ENCODE results near the gene DPYD. TPM values are rescaled to one million over a fixed set of nuclear protein-coding genes. Genes with fewer than 3 reads are reported as not detected.

DPYD gene
- total RNA-seq, 1 donor from 2014 or later, result 8.1 TPM

DNA sequence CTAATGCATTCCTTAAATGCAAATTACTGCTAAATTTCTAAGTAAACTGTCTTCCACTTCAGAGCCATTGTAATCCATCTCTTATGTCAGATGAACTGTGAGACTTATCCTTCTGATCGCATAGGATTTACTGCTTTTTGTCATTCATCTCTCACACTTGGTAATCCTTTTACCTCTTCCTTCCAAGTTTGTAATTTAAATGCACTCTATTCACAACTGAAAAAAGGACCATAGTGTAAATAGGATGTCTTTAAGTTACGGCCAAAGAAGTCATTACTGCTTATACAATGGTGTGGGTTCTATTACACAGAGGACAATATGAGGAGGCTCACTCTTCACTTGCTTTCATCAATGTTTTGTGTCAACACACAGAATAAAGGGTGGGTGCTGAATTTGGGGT, 806.0 kb downstream of the DPYD start:
- no peak for TF ChIP-seq CTCF (IDR thresholded peaks at IDR 0.05; ENCODE audit: unreplicated experiment)
- Mint-ChIP-seq H3K36me3 (ENCODE audit: insufficient read depth) (no peaks in the 10 kb centered on the region), H3K9me3 (ENCODE audit: low read depth) (no peaks in the 10 kb centered on the region), H3K27ac (no peak overlapping the region), H3K4me3 (ENCODE audit: low read depth) (no peak overlapping the region), H3K4me1 (ENCODE audit: low read depth) (no peaks in the 10 kb centered on the region), H3K27me3 (no peaks in the 10 kb centered on the region)
- DNase-seq (ENCODE audit: low spot score, unreplicated experiment), result no peak

DNA sequence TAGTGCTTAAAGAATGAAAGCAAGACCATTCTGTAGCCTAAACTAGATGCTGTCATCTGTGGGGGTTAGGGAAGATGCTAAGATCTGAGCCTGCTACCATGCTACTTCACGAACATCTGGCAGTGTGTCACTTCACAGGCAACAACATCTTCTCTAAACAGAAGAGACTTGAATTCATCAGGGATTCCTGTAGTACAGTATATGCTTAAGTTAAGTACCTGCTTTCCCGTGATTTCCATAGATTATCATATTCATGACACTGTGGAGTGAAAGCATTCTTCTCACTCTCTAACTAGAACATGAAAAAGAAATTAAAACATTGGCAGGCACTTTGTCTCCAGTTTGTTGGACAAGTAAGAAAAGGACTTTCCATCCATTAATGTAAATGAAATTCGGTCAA, 808.4 kb downstream of the DPYD start:
- Mint-ChIP-seq H3K36me3 (ENCODE audit: insufficient read depth) (no peaks in the 10 kb centered on the region), H3K4me3 (ENCODE audit: low read depth) (no peak overlapping the region), H3K9me3 (ENCODE audit: low read depth) (no peaks in the 10 kb centered on the region), H3K27ac (no peak overlapping the region), H3K27me3 (no peaks in the 10 kb centered on the region), H3K4me1 (ENCODE audit: low read depth) (no peaks in the 10 kb centered on the region)
- no peak for TF ChIP-seq CTCF (IDR thresholded peaks at IDR 0.05; ENCODE audit: unreplicated experiment)
- no peak for DNase-seq (ENCODE audit: low spot score, unreplicated experiment)

- TF ChIP-seq CTCF (IDR thresholded peaks at IDR 0.05; ENCODE audit: unreplicated experiment), result no peak
- Mint-ChIP-seq H3K36me3 (ENCODE audit: insufficient read depth) (no peaks in the 10 kb centered on the region), H3K27ac (no peak overlapping the region), H3K4me3 (ENCODE audit: low read depth) (no peak overlapping the region), H3K4me1 (ENCODE audit: low read depth) (no peaks in the 10 kb centered on the region), H3K9me3 (ENCODE audit: low read depth) (no peaks in the 10 kb centered on the region), H3K27me3 (no peaks in the 10 kb centered on the region)
- DNase-seq (ENCODE audit: low spot score, unreplicated experiment), result no peak
Measured at GRCh38 chr1:97108179-97108578, 812.7 kb downstream of the DPYD start.

GRCh38 chr1:97105531-97105930, 815.3 kb downstream of the DPYD start:
- Mint-ChIP-seq H3K4me1 (ENCODE audit: low read depth) (peaks cover 3% of the 10 kb centered on the region), H3K36me3 (ENCODE audit: insufficient read depth) (no peaks in the 10 kb centered on the region), H3K27me3 (no peaks in the 10 kb centered on the region), H3K9me3 (ENCODE audit: low read depth) (no peaks in the 10 kb centered on the region), H3K27ac (no peak overlapping the region), H3K4me3 (ENCODE audit: low read depth) (no peak overlapping the region)
- no peak for DNase-seq (ENCODE audit: low spot score, unreplicated experiment)
- TF ChIP-seq CTCF (IDR thresholded peaks at IDR 0.05; ENCODE audit: unreplicated experiment), result no peak

GRCh38 chr1:97101509-97101908, 819.3 kb downstream of the DPYD start:
- Mint-ChIP-seq H3K9me3 (ENCODE audit: low read depth) (peaks cover 2% of the 10 kb centered on the region), H3K27me3 (no peaks in the 10 kb centered on the region), H3K36me3 (ENCODE audit: insufficient read depth) (no peaks in the 10 kb centered on the region), H3K4me3 (ENCODE audit: low read depth) (no peak overlapping the region), H3K4me1 (ENCODE audit: low read depth) (peaks cover 3% of the 10 kb centered on the region), H3K27ac (no peak overlapping the region)
- no peak for TF ChIP-seq CTCF (IDR thresholded peaks at IDR 0.05; ENCODE audit: unreplicated experiment)
- DNase-seq (ENCODE audit: low spot score, unreplicated experiment), result no peak
